ENCODE results near the gene SCARB2. TPM values are rescaled to one million over a fixed set of nuclear protein-coding genes. Genes with fewer than 3 reads are reported as not detected.

Gene SCARB2
- total and polyA plus RNA-seq, 12 donors, result 76.6 to 199 (median 105) TPM

GRCh38 chr4:76206222-76206942, 7.2 kb downstream of the SCARB2 start:
- WGBS, 2 donors, result 47 to 62% methylated on average over 7 of the region's 7 CpGs
- Histone ChIP-seq H3K4me1 (peaks cover 24 to 98% (median 87%) of the 10 kb centered on the region in 9 donors), H3K9me3 (no peaks in the 10 kb centered on the region), H3K36me3 (no peaks in the 10 kb centered on the region), H3K4me3 (no peak overlapping the region), H3K27me3 (no peaks in the 10 kb centered on the region), H3K27ac (peak overlapping the region in 9 of 10 donors; percentile 30 to 97 (median 95))
- TF ChIP-seq, protein P1, sequence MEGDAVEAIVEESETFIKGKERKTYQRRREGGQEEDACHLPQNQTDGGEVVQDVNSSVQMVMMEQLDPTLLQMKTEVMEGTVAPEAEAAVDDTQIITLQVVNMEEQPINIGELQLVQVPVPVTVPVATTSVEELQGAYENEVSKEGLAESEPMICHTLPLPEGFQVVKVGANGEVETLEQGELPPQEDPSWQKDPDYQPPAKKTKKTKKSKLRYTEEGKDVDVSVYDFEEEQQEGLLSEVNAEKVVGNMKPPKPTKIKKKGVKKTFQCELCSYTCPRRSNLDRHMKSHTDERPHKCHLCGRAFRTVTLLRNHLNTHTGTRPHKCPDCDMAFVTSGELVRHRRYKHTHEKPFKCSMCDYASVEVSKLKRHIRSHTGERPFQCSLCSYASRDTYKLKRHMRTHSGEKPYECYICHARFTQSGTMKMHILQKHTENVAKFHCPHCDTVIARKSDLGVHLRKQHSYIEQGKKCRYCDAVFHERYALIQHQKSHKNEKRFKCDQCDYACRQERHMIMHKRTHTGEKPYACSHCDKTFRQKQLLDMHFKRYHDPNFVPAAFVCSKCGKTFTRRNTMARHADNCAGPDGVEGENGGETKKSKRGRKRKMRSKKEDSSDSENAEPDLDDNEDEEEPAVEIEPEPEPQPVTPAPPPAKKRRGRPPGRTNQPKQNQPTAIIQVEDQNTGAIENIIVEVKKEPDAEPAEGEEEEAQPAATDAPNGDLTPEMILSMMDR (IDR thresholded peaks at IDR 0.05), result no peak
- intact Hi-C loops (cut with DNase I), result no loop called here
- ATAC-seq (no peak), DNase-seq (no peak)

DNA sequence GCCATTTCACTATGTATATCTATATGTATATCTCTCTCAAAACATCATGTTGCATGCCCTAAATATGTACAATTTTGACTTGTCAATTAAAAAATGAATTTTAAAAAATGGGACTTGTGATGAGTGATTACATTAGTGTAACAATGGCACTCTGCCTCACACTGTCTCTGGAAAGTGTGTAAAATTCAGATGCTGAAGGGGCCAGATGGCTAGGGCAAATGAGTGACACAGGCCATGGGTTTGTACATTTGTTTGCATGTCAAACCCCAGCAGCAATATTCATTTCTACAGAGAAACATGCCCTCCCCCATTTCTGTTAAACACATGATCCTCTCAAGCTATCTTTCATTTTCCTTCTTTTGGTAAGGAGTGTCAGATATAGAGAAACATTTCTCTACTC, 8.1 kb downstream of the SCARB2 start:
- Histone ChIP-seq H3K4me1 (peaks cover 24 to 98% (median 85%) of the 10 kb centered on the region in 9 donors), H3K27me3 (no peaks in the 10 kb centered on the region), H3K9me3 (no peaks in the 10 kb centered on the region), H3K27ac (peak overlapping the region in 6 of 10 donors; percentile 6 to 97 (median 95)), H3K36me3 (no peaks in the 10 kb centered on the region), H3K4me3 (no peak overlapping the region)
- intact Hi-C loops (cut with DNase I), result no loop called here
- no peak for ATAC-seq
- no peak for DNase-seq
- TF ChIP-seq, protein P1 (IDR thresholded peaks at IDR 0.05), result no peak

DNA sequence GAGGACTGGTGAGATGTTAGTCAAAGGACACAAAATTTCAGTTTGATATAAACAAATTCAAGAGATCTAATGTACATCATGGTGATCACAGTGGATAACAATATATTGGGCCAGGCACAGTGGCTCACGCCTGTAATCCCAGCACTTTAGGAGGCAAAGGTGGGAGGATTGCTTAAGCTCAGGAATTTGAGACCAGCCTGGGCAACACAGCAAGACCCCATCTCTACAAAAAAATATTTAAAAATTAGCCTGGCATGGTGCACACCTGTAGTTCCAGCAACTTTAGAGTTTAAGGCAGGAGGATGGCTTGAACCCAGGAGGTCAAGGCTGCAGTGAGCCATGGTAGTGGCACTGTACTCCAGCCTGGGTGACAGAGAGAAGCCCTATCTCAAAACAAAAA, 8.7 kb downstream of the SCARB2 start:
- Histone ChIP-seq H3K36me3 (no peaks in the 10 kb centered on the region), H3K27ac (no peak overlapping the region), H3K27me3 (no peaks in the 10 kb centered on the region), H3K4me1 (peaks cover 23 to 98% (median 85%) of the 10 kb centered on the region in 9 donors), H3K4me3 (no peak overlapping the region), H3K9me3 (no peaks in the 10 kb centered on the region)
- TF ChIP-seq, protein P1 (IDR thresholded peaks at IDR 0.05), result no peak
- intact Hi-C loops (cut with DNase I), result no loop called here
- no peak for ATAC-seq
- DNase-seq, result no peak
- 100% methylated on average over 1 of the region's 1 CpG for WGBS, 2 donors

DNA sequence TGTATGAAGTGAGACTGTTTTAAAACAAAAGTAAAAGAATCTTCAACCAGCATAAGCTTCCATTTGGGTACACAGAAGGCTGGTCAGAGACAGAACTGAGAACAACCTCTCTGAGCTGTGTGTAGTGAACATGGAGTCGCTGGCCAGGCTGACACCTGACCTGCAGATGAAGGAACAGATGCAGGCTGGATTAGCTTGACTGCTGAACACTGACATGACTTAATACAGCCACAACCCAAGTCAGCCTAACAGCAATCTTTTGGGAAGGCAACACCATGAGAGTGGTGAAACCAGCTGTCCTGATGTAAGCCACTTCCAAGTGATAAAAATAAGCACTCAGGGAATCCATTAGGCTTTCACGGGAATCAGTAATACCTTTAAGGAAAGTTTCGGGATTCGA, 10.1 kb downstream of the SCARB2 start:
- DNase-seq (no peak), ATAC-seq (no peak)
- H3K27ac ChIP-seq, result peak overlapping the region in 3 of 10 donors; percentile 17 to 23 (median 22)
- TF ChIP-seq, protein P1 (IDR thresholded peaks at IDR 0.05), result no peak
- no peaks in the 10 kb centered on the region for H3K9me3 ChIP-seq
- no peaks in the 10 kb centered on the region for H3K36me3 ChIP-seq
- no peaks in the 10 kb centered on the region for H3K27me3 ChIP-seq
- WGBS, 2 donors, result 54 to 61% methylated on average over 4 of the region's 4 CpGs
- H3K4me1 ChIP-seq, result peaks cover 24 to 98% (median 85%) of the 10 kb centered on the region in 9 donors
- intact Hi-C loops (cut with DNase I), result no loop called here
- H3K4me3 ChIP-seq, result no peak overlapping the region
